ENCODE data around the gene KRT1. TPM values are rescaled to one million over a fixed set of nuclear protein-coding genes. Genes with fewer than 3 reads are reported as not detected.

Gene KRT1
- polyA plus RNA-seq, 1 of the 3 experiments (the other 2 are of a cell fraction): not detected

DNA sequence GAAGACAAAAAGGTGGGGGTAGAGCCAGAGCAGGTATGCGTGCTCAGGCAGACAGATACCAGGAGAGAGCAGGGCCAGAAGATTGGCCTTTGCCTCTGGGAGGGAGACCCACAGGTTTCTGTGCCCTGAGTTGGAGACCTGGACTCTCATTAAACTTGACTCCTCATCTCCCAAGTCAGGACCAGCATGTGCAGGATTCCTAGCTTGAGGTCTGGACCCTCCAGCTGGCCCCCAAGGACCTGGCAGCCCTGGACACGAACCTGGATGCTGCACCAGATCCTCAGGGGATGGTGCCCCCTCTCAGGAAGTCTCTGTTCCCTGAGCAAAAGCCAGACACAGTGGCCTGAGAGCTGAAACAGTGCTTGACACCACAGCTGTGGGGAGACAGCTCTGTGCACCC is 51.4 kb downstream of the KRT1 start:
- H3K9ac ChIP-seq: no peak overlapping the region
- CTCF ChIA-PET: no interaction called here
- 15% methylated on average over 2 of the region's 2 CpGs for WGBS (ENCODE audit: low lambda C conversion rate)
- H3K36me3 ChIP-seq (replicated peaks in 1 of 2; ENCODE audit: control insufficient read depth in 1 of 2, insufficient read depth in 2 of 2, low read length in 1 of 2): no peaks in the 10 kb centered on the region
- no peak overlapping the region for H3K4me2 ChIP-seq
- H3K9me2 ChIP-seq: no peaks in the 10 kb centered on the region
- no peak overlapping the region for H3K4me3 ChIP-seq (ENCODE audit: low read depth in 2 of 2, low read length in 1 of 2)
- H3K27me3 ChIP-seq (ENCODE audit: insufficient read depth): peaks cover 24% of the 10 kb centered on the region; the same call in 1 of the 2 replicates
- no peaks in the 10 kb centered on the region for H3K79me2 ChIP-seq (ENCODE audit: insufficient read depth)
- POLR2A ChIA-PET: no interaction called here
- H3K4me1 ChIP-seq (ENCODE audit: control insufficient read depth in 1 of 2, insufficient read depth in 2 of 2, low read depth in 1 of 2, low read length in 1 of 2): no peaks in the 10 kb centered on the region
- H3K27ac ChIP-seq (ENCODE audit: low read depth in 2 of 2, low read length in 1 of 2): no peak overlapping the region
- DNase-seq: no peak
- no peaks in the 10 kb centered on the region for H4K20me1 ChIP-seq (ENCODE audit: insufficient read depth)
- no peaks in the 10 kb centered on the region for H3F3A ChIP-seq (replicated peaks; ENCODE audit: insufficient read depth)
- no peak for TF ChIP-seq NFIC (IDR thresholded peaks at IDR 0.05; ENCODE audit: borderline replicate concordance)
- no peak for TF ChIP-seq RFX5 (IDR thresholded peaks at IDR 0.05; ENCODE audit: low read length)
- no peak for TF ChIP-seq MXI1 (IDR thresholded peaks at IDR 0.05; ENCODE audit: low read depth, low read length)
- TF ChIP-seq FOXJ3 (CRISPR knock-in tag; IDR thresholded peaks at IDR 0.05): no peak
- TF ChIP-seq POLR2AphosphoS5 (IDR thresholded peaks at IDR 0.05; ENCODE audit: low read depth, low read length): no peak
- no peak for TF ChIP-seq CHD2 (IDR thresholded peaks at IDR 0.05; ENCODE audit: low read length, partially characterized antibody)
- TF ChIP-seq, protein P1, sequence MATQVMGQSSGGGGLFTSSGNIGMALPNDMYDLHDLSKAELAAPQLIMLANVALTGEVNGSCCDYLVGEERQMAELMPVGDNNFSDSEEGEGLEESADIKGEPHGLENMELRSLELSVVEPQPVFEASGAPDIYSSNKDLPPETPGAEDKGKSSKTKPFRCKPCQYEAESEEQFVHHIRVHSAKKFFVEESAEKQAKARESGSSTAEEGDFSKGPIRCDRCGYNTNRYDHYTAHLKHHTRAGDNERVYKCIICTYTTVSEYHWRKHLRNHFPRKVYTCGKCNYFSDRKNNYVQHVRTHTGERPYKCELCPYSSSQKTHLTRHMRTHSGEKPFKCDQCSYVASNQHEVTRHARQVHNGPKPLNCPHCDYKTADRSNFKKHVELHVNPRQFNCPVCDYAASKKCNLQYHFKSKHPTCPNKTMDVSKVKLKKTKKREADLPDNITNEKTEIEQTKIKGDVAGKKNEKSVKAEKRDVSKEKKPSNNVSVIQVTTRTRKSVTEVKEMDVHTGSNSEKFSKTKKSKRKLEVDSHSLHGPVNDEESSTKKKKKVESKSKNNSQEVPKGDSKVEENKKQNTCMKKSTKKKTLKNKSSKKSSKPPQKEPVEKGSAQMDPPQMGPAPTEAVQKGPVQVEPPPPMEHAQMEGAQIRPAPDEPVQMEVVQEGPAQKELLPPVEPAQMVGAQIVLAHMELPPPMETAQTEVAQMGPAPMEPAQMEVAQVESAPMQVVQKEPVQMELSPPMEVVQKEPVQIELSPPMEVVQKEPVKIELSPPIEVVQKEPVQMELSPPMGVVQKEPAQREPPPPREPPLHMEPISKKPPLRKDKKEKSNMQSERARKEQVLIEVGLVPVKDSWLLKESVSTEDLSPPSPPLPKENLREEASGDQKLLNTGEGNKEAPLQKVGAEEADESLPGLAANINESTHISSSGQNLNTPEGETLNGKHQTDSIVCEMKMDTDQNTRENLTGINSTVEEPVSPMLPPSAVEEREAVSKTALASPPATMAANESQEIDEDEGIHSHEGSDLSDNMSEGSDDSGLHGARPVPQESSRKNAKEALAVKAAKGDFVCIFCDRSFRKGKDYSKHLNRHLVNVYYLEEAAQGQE (IDR thresholded peaks at IDR 0.05; ENCODE audit: low read depth, low read length): no peak
- TF ChIP-seq, protein P2, sequence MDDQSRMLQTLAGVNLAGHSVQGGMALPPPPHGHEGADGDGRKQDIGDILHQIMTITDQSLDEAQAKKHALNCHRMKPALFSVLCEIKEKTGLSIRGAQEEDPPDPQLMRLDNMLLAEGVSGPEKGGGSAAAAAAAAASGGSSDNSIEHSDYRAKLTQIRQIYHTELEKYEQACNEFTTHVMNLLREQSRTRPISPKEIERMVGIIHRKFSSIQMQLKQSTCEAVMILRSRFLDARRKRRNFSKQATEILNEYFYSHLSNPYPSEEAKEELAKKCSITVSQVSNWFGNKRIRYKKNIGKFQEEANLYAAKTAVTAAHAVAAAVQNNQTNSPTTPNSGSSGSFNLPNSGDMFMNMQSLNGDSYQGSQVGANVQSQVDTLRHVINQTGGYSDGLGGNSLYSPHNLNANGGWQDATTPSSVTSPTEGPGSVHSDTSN (IDR thresholded peaks at IDR 0.05): no peak
- no peak for TF ChIP-seq FOSL2 (IDR thresholded peaks at IDR 0.05; ENCODE audit: borderline replicate concordance, low read depth)
- TF ChIP-seq RCOR1 (IDR thresholded peaks at IDR 0.05; ENCODE audit: low read length): no peak
- H2AFZ ChIP-seq (ENCODE audit: low read depth): no peak overlapping the region
- H3K9me3 ChIP-seq: no peaks in the 10 kb centered on the region

DNA sequence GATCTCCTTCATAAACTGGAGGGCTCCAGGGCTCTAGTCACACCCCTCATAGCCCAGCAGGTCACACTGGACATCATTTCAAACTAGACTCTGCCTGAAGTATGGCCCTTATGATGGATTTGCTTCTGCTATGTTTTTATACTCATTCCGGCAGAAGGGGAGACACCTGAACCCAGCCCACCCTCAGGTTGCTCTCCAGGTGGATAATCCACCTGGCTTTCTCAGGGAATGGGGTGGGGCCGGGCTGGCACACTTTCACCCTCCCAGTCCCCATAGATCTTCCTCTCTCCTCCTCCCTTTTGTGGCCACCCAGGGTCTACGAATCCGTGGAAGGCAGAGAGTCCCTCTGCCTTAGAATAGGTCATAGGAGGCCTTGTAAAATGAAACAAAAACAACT is 52.1 kb downstream of the KRT1 start:
- H3K27ac ChIP-seq (ENCODE audit: low read depth in 2 of 2, low read length in 1 of 2): no peak overlapping the region
- ChIA-PET POLR2A (no interaction called here), CTCF (no interaction called here)
- no peaks in the 10 kb centered on the region for H3K9me2 ChIP-seq
- H3F3A ChIP-seq (replicated peaks; ENCODE audit: insufficient read depth): no peaks in the 10 kb centered on the region
- peaks cover 16% of the 10 kb centered on the region; the same call in 1 of the 2 replicates for H3K27me3 ChIP-seq (ENCODE audit: insufficient read depth)
- no peaks in the 10 kb centered on the region for H3K4me1 ChIP-seq (ENCODE audit: control insufficient read depth in 1 of 2, insufficient read depth in 2 of 2, low read depth in 1 of 2, low read length in 1 of 2)
- H4K20me1 ChIP-seq (ENCODE audit: insufficient read depth): no peaks in the 10 kb centered on the region
- no peak overlapping the region for H3K4me3 ChIP-seq (ENCODE audit: low read depth in 2 of 2, low read length in 1 of 2)
- H3K4me2 ChIP-seq: no peak overlapping the region
- H3K36me3 ChIP-seq (replicated peaks in 1 of 2; ENCODE audit: control insufficient read depth in 1 of 2, insufficient read depth in 2 of 2, low read length in 1 of 2): no peaks in the 10 kb centered on the region
- no peak overlapping the region for H2AFZ ChIP-seq (ENCODE audit: low read depth)
- H3K9me3 ChIP-seq: no peaks in the 10 kb centered on the region
- H3K79me2 ChIP-seq (ENCODE audit: insufficient read depth): no peaks in the 10 kb centered on the region
- H3K9ac ChIP-seq: no peak overlapping the region
- 18% methylated on average over 4 of the region's 4 CpGs for WGBS (ENCODE audit: low lambda C conversion rate)
- DNase-seq: no peak
- TF ChIP-seq, protein P3, sequence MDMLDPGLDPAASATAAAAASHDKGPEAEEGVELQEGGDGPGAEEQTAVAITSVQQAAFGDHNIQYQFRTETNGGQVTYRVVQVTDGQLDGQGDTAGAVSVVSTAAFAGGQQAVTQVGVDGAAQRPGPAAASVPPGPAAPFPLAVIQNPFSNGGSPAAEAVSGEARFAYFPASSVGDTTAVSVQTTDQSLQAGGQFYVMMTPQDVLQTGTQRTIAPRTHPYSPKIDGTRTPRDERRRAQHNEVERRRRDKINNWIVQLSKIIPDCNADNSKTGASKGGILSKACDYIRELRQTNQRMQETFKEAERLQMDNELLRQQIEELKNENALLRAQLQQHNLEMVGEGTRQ (IDR thresholded peaks at IDR 0.05; ENCODE audit: borderline replicate concordance, low read depth, low read length): no peak
- TF ChIP-seq, protein P4, sequence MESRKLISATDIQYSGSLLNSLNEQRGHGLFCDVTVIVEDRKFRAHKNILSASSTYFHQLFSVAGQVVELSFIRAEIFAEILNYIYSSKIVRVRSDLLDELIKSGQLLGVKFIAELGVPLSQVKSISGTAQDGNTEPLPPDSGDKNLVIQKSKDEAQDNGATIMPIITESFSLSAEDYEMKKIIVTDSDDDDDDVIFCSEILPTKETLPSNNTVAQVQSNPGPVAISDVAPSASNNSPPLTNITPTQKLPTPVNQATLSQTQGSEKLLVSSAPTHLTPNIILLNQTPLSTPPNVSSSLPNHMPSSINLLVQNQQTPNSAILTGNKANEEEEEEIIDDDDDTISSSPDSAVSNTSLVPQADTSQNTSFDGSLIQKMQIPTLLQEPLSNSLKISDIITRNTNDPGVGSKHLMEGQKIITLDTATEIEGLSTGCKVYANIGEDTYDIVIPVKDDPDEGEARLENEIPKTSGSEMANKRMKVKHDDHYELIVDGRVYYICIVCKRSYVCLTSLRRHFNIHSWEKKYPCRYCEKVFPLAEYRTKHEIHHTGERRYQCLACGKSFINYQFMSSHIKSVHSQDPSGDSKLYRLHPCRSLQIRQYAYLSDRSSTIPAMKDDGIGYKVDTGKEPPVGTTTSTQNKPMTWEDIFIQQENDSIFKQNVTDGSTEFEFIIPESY (IDR thresholded peaks at IDR 0.05; ENCODE audit: borderline replicate concordance, low read depth): no peak
- TF ChIP-seq ELF1 (IDR thresholded peaks at IDR 0.05) (no peak), SIN3A (IDR thresholded peaks at IDR 0.05; ENCODE audit: borderline replicate concordance, low read depth, low read length) (no peak), FOXJ3 (CRISPR knock-in tag; IDR thresholded peaks at IDR 0.05) (no peak), MXI1 (IDR thresholded peaks at IDR 0.05; ENCODE audit: low read depth, low read length) (no peak), MEF2A (IDR thresholded peaks at IDR 0.05; ENCODE audit: borderline replicate concordance, low read depth) (no peak), NFIC (IDR thresholded peaks at IDR 0.05; ENCODE audit: borderline replicate concordance) (no peak)
- TF ChIP-seq, protein P5, sequence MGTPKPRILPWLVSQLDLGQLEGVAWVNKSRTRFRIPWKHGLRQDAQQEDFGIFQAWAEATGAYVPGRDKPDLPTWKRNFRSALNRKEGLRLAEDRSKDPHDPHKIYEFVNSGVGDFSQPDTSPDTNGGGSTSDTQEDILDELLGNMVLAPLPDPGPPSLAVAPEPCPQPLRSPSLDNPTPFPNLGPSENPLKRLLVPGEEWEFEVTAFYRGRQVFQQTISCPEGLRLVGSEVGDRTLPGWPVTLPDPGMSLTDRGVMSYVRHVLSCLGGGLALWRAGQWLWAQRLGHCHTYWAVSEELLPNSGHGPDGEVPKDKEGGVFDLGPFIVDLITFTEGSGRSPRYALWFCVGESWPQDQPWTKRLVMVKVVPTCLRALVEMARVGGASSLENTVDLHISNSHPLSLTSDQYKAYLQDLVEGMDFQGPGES (IDR thresholded peaks at IDR 0.05; ENCODE audit: low read depth, low read length): no peak
- TF ChIP-seq, protein P6, sequence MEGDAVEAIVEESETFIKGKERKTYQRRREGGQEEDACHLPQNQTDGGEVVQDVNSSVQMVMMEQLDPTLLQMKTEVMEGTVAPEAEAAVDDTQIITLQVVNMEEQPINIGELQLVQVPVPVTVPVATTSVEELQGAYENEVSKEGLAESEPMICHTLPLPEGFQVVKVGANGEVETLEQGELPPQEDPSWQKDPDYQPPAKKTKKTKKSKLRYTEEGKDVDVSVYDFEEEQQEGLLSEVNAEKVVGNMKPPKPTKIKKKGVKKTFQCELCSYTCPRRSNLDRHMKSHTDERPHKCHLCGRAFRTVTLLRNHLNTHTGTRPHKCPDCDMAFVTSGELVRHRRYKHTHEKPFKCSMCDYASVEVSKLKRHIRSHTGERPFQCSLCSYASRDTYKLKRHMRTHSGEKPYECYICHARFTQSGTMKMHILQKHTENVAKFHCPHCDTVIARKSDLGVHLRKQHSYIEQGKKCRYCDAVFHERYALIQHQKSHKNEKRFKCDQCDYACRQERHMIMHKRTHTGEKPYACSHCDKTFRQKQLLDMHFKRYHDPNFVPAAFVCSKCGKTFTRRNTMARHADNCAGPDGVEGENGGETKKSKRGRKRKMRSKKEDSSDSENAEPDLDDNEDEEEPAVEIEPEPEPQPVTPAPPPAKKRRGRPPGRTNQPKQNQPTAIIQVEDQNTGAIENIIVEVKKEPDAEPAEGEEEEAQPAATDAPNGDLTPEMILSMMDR (IDR thresholded peaks at IDR 0.05): no peak
